Cardiac muscle cell (in vitro differentiated cells and primary cell): ENCODE data around the gene KCNQ2. TPM values are rescaled to one million over a fixed set of nuclear protein-coding genes. Genes with fewer than 3 reads are reported as not detected.

Experiments
- DNase-seq, 2 donors: peaks; one replicate each; pipeline versions ENCODE4 v3.0.0 to v3.0.0-alpha.2; 2010 to 2017; ENCODE audit warnings: low read depth in 1 of 2, low spot score in 1 of 2
- H3K27ac ChIP-seq: fragments of 200-600 bp; sonication (generic); 2 replicates; pipeline ENCODE4 v1.5.1; 2016
- H3K27me3 ChIP-seq: fragments of 200-600 bp; sonication (generic); 2 replicates; pipeline ENCODE4 v1.6.0; 2016; ENCODE audit warnings: control low read depth
- H3K36me3 ChIP-seq: fragments of 200-600 bp; sonication (generic); 2 replicates; pipeline ENCODE4 v1.5.1; 2016; ENCODE audit warnings: control low read depth
- H3K4me1 ChIP-seq: fragments of 200-600 bp; sonication (generic); 2 replicates; pipeline ENCODE4 v1.8.1; 2017; ENCODE audit warnings: low read depth, mild to moderate bottlenecking, mixed run types
- H3K4me3 ChIP-seq: fragments of 200-600 bp; sonication (generic); 2 replicates; pipeline ENCODE4 v1.5.1; 2016; ENCODE audit warnings: mild to moderate bottlenecking
- H3K9me3 ChIP-seq: fragments of 200-600 bp; sonication (generic); 2 replicates; pipeline ENCODE4 v1.5.1; 2017; ENCODE audit warnings: low read depth, mild to moderate bottlenecking, control low read depth
- CTCF ChIP-seq: IDR thresholded peaks from 2 replicates; pipeline ENCODE4 v1.5.1; 2012; ENCODE audit warnings: low read depth, mild to moderate bottlenecking, low read length
- polyA plus RNA-seq: library from polyadenylated mRNA; unstranded; fragments of >200 nt; fragmentation: Nextera tagmentation; extraction: Ambion mirVana; gene quantifications from 2 replicates; pipeline ENCODE4 v1.2.1, GENCODE V29; 2016
- total RNA-seq: library from RNA; depleted of rRNA; stranded (reverse); fragments of >200 nt; gene quantifications from 2 replicates; pipeline ENCODE4 v1.2.3, GENCODE V29; 2016

Gene KCNQ2
- total and polyA plus RNA-seq, 2 experiments from 2014 or later, result 13.7 to 18.6 TPM

- Histone ChIP-seq H3K4me1 (no peaks in the 10 kb centered on the region), H3K36me3 (no peaks in the 10 kb centered on the region), H3K9me3 (no peaks in the 10 kb centered on the region), H3K4me3 (no peak overlapping the region), H3K27ac (no peak overlapping the region), H3K27me3 (no peaks in the 10 kb centered on the region)
- TF ChIP-seq CTCF, result no peak
- peak in 1 of 2 donors; percentile 46 for DNase-seq
Measured at GRCh38 chr20:63456429-63457284, 15.8 kb downstream of the KCNQ2 start.

GRCh38 chr20:63455568-63455859 is 16.9 kb downstream of the KCNQ2 start:
- H3K36me3 ChIP-seq, result no peaks in the 10 kb centered on the region
- no peaks in the 10 kb centered on the region for H3K4me1 ChIP-seq
- no peak overlapping the region for H3K27ac ChIP-seq
- H3K9me3 ChIP-seq, result no peaks in the 10 kb centered on the region
- DNase-seq, result no peak
- no peak for TF ChIP-seq CTCF
- H3K27me3 ChIP-seq, result no peaks in the 10 kb centered on the region
- H3K4me3 ChIP-seq, result no peak overlapping the region

- TF ChIP-seq CTCF, result no peak
Measured at GRCh38 chr20:63454731-63455567, 17.5 kb downstream of the KCNQ2 start.

GRCh38 chr20:63452821-63453523 is 19.5 kb downstream of the KCNQ2 start:
- Histone ChIP-seq H3K4me3 (no peak overlapping the region), H3K27ac (no peak overlapping the region), H3K36me3 (no peaks in the 10 kb centered on the region), H3K27me3 (no peaks in the 10 kb centered on the region), H3K4me1 (no peaks in the 10 kb centered on the region), H3K9me3 (no peaks in the 10 kb centered on the region)
- peak; percentile 42 for TF ChIP-seq CTCF
- DNase-seq, result peak in 1 of 2 donors; percentile 25

More at GRCh38 chr20:63454731-63455567, 17.5 kb downstream of the KCNQ2 start:
- DNase-seq, result peak in 1 of 2 donors; percentile 40
- no peaks in the 10 kb centered on the region for H3K27me3 ChIP-seq
- H3K9me3 ChIP-seq, result no peaks in the 10 kb centered on the region
- no peak overlapping the region for H3K27ac ChIP-seq
- no peak overlapping the region for H3K4me3 ChIP-seq
- H3K36me3 ChIP-seq, result no peaks in the 10 kb centered on the region
- no peaks in the 10 kb centered on the region for H3K4me1 ChIP-seq

GRCh38 chr20:63452341-63452740 is 20.1 kb downstream of the KCNQ2 start:
- Histone ChIP-seq H3K4me1 (no peaks in the 10 kb centered on the region), H3K27me3 (no peaks in the 10 kb centered on the region), H3K9me3 (no peaks in the 10 kb centered on the region), H3K27ac (no peak overlapping the region), H3K4me3 (no peak overlapping the region), H3K36me3 (no peaks in the 10 kb centered on the region)
- TF ChIP-seq CTCF, result no peak
- no peak for DNase-seq
